AG10803 (cell line): Measurements from ENCODE around the gene DPH5.

Experiments
- DNase-seq: peaks from one replicate; pipeline ENCODE4 v3.0.0; 2010; ENCODE audit warnings: low read depth
- H3K4me3 ChIP-seq: 2 replicates; pipeline ENCODE4 v1.5.1; 2011; ENCODE audit warnings: mild to moderate bottlenecking, low read length, control low read depth
- TF ChIP-seq, protein P1 (sequence below): conservative IDR thresholded peaks from 2 replicates; pipeline ENCODE4 v1.5.1; 2011; ENCODE audit warnings: mild to moderate bottlenecking, low read length, control low read depth, inconsistent platforms

DPH5 gene

DNA sequence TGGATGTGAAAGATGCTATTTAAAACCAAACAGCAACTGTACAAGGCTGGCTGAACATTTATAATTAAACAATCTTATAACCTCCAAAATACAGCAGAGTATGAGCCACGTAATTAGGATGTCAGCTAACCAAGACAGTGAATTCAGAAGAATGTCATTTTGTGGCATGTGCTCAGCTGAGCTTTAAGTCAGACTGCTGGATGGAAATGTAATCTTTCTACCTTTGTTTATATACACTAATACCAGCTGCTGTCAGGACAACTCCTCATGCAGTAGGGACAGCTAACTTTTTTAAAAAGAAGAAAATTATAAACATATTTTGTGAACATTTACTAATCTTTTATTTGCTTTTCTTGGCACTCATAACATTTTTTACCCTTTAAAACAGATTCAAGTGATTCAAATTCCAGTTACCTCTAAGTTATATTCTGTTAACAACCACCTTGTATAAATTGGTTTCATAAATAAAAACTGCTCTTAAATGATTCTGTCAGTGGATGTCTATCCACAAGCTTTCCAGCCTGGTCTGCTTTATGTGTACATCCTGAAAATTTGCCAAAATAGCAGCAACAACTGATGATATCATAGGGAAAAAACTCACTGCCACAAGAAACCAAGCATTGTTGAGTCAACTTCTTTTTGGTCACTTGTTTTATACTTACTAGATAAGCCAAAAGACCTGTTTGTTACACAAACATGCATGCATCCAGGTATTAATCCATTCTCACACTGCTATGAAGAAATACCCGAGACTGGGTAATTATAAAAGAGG lies 36.1 kb downstream of the DPH5 start:
- DNase-seq: peak; percentile 84
- TF ChIP-seq, protein P1, sequence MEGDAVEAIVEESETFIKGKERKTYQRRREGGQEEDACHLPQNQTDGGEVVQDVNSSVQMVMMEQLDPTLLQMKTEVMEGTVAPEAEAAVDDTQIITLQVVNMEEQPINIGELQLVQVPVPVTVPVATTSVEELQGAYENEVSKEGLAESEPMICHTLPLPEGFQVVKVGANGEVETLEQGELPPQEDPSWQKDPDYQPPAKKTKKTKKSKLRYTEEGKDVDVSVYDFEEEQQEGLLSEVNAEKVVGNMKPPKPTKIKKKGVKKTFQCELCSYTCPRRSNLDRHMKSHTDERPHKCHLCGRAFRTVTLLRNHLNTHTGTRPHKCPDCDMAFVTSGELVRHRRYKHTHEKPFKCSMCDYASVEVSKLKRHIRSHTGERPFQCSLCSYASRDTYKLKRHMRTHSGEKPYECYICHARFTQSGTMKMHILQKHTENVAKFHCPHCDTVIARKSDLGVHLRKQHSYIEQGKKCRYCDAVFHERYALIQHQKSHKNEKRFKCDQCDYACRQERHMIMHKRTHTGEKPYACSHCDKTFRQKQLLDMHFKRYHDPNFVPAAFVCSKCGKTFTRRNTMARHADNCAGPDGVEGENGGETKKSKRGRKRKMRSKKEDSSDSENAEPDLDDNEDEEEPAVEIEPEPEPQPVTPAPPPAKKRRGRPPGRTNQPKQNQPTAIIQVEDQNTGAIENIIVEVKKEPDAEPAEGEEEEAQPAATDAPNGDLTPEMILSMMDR: no peak
- no peak overlapping the region for H3K4me3 ChIP-seq

DNA sequence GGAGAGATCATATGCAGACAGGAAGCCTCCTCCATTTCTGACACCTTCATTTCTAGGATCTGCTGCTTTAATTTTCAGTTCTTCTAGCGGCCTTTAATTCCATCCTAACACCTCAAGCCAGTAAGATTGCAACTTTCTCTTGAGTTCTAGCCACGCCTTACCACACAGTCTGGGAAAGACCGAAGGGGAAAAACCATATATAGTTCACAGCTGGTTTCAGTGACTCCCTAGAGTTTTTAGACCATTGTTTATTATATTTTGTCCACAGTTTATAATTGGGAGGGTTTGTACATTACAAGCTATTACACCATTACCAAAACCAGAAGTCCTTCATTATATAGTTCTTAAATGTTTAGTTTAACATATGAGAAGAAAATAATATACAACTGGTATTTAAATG lies 37.5 kb downstream of the DPH5 start:
- no peak overlapping the region for H3K4me3 ChIP-seq
- DNase-seq: no peak
- TF ChIP-seq, protein P1: no peak

DNA sequence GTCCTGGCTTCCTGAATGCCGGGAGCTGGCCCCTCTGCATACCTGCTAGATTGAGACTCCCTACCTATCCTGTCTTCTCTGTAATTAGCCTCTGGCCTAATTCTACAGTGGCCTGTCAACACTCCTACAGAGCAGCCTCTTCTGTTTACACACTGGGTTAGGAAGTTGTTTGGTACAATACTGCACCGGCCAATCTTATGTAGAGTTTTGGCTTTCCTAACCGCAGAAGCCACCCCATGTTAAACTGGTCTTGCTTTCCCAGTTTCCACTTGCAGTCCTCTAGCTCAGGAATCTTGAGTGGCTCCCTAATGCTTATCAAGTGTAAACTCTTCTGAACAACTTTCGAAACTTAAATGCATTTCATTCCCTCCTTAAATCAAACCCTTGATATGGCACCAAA lies 42.8 kb downstream of the DPH5 start:
- no peak for DNase-seq
- H3K4me3 ChIP-seq: no peak overlapping the region
- TF ChIP-seq, protein P1: no peak

DNA sequence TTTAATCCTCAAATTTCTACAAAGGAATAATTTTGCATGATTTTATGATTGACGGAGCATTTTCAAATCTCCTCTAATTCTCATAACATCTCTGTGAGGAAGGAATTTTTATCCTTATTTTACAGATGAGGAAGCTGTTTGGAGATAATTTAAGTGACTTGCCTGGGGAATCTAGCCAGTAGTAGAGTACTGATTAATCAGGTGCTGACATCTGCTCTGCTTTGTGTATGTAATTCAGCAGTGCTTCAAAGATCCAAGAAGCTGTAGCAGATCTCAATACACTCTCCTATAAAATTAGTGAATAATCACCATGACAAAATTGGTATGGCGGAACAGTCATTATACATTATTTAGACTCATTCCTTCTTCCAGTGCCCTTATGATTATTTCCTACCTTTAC lies 46.0 kb downstream of the DPH5 start:
- no peak for DNase-seq
- no peak overlapping the region for H3K4me3 ChIP-seq
- TF ChIP-seq, protein P1: no peak

DNA sequence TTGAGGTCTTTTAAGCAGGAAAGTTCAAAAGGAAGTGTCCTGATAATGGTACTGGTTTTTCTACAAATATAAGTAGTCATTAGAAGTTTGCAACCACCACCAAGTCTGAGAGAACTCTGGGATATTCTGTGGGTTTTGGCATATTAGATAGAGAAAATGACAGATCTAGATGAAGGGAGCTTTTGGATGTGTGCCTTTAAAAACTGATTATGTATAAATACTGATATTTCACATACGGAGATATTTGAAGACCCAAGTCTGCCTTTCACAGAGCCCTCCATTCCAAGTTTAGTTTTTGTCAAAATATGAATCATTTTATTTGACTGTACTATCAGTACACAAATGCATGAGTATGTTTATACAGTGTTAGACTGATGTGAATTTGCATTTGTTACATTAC lies 48.6 kb downstream of the DPH5 start:
- no peak overlapping the region for H3K4me3 ChIP-seq
- TF ChIP-seq, protein P1: no peak
- no peak for DNase-seq

DNA sequence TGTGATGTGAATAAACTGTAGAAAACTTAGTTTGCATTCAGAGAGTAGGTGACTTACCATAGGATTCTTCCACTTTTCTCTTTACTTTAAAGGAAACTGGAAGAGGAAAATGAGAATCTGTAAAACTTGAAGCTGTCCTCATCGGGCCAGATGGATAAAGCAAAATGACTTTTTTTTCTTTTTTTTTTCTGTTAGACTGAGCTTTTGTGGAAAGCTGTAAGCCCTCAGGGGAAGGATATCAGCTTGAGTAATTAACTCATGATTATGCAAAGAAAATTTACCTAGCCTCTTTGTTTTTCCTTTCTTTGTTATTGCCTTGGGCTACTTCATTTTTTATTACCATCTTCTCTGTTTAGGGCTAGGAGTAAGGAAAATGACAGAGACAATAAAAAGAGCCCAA lies 53.4 kb downstream of the DPH5 start:
- H3K4me3 ChIP-seq: no peak overlapping the region
- TF ChIP-seq, protein P1: no peak
- no peak for DNase-seq

DNA sequence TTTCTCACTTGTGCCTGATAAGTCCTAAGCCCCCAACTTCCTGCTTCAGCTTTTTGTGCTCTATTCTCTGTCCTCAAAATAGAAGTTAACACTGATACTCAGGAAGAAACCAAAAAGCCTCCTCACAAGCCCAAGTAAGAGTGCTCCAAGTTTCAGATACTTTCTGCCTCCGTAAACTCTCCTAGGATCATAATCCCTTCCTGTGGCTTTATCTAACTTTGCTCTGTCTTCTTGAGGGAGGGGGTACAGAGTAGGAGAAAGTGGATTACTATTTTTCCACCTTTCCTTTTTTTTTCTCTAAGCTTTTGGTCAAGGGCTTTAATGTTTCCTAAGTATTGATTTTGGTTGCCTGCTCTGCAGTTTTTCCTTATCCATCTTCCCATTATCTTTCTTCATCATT lies 54.6 kb downstream of the DPH5 start:
- no peak overlapping the region for H3K4me3 ChIP-seq
- TF ChIP-seq, protein P1: no peak

More for the DNA sequence above, 54.6 kb downstream of the DPH5 start:
- no peak for DNase-seq
